Measurements from ENCODE around the gene SF3A1.

Gene SF3A1

DNA sequence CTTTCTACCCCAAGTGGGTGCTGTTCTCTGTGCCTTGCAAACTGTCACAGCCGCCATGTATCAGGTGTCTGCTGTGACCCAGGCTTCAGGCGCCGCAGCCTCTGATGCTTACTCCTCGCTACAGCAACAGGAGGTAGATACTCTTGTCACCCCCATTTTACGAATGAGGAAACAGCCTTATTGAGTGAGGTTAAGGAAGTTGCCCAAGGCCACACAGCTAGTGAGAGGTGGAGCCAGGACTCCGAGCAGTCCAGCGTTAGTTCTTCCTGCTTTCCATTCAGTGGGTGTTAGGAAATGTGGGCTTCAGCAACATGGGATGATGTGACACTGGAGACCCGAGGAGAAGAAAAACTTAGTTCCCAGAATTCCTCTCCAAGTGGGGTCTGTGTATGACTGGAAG is 16.2 kb upstream of the SF3A1 start:
- H3K4me2 ChIP-seq (ENCODE audit: low read depth, low read length): no peak overlapping the region

DNA sequence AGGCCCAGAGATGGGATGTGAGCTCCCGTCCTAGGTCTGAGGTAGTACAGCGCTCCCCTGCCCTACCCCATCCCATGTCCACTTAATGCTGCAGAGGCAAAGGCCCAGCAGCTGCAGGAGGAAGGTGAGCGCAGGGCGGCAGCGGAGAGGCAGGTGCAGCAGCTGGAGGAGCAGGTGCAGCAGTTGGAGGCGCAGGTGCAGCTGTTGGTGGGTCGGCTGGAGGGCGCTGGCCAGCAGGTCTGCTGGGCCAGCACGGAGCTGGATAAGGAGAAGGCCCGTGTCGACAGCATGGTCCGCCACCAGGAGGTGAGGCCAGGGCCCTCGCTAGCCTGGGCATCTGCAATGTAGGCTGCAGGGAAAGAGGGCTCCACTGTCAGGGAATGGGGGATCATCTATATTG is 15.3 kb upstream of the SF3A1 start:
- H3K27me3 ChIP-seq (replicated peaks; ENCODE audit: insufficient read depth, low read length): no peaks in the 10 kb centered on the region
- no peak overlapping the region for H2AFZ ChIP-seq (ENCODE audit: low read length)
- no peak overlapping the region for H3K4me3 ChIP-seq (ENCODE audit: low read length)
- H3K4me1 ChIP-seq (ENCODE audit: low read length): no peaks in the 10 kb centered on the region
- no peaks in the 10 kb centered on the region for H3K79me2 ChIP-seq (ENCODE audit: low read length)
- H3K4me2 ChIP-seq (ENCODE audit: low read depth, low read length): no peak overlapping the region
- TF ChIP-seq EZH2 (optimal IDR thresholded peaks at IDR 0.05; ENCODE audit: low read depth, low read length) (no peak), EZH2phosphoT487 (IDR thresholded peaks at IDR 0.05; ENCODE audit: low read length) (no peak)
- TF ChIP-seq, protein P1, sequence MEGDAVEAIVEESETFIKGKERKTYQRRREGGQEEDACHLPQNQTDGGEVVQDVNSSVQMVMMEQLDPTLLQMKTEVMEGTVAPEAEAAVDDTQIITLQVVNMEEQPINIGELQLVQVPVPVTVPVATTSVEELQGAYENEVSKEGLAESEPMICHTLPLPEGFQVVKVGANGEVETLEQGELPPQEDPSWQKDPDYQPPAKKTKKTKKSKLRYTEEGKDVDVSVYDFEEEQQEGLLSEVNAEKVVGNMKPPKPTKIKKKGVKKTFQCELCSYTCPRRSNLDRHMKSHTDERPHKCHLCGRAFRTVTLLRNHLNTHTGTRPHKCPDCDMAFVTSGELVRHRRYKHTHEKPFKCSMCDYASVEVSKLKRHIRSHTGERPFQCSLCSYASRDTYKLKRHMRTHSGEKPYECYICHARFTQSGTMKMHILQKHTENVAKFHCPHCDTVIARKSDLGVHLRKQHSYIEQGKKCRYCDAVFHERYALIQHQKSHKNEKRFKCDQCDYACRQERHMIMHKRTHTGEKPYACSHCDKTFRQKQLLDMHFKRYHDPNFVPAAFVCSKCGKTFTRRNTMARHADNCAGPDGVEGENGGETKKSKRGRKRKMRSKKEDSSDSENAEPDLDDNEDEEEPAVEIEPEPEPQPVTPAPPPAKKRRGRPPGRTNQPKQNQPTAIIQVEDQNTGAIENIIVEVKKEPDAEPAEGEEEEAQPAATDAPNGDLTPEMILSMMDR (IDR thresholded peaks at IDR 0.05; ENCODE audit: low read length): no peak
- H3K27ac ChIP-seq (ENCODE audit: low read length): no peak overlapping the region
- H4K20me1 ChIP-seq (ENCODE audit: insufficient read depth, low read length): no peaks in the 10 kb centered on the region
- H3K9me3 ChIP-seq (replicated peaks; ENCODE audit: insufficient read depth, low read length): no peaks in the 10 kb centered on the region
- no peak overlapping the region for H3K9ac ChIP-seq (ENCODE audit: low read length)
- H3K36me3 ChIP-seq (replicated peaks; ENCODE audit: insufficient read depth, low read length): no peaks in the 10 kb centered on the region
- H3K9me2 ChIP-seq (replicated peaks; ENCODE audit: insufficient read depth, low read length): no peaks in the 10 kb centered on the region
- no peak for DNase-seq
- H3F3A ChIP-seq (ENCODE audit: insufficient read depth, low read length): no peaks in the 10 kb centered on the region

More for the DNA sequence above, 16.2 kb upstream of the SF3A1 start:
- Histone ChIP-seq H3K27ac (ENCODE audit: low read length) (no peak overlapping the region), H3K36me3 (replicated peaks; ENCODE audit: insufficient read depth, low read length) (no peaks in the 10 kb centered on the region), H3K4me3 (ENCODE audit: low read length) (no peak overlapping the region), H3K9me2 (replicated peaks; ENCODE audit: insufficient read depth, low read length) (no peaks in the 10 kb centered on the region), H3K9me3 (replicated peaks; ENCODE audit: insufficient read depth, low read length) (no peaks in the 10 kb centered on the region), H3K79me2 (ENCODE audit: low read length) (no peaks in the 10 kb centered on the region), H3F3A (ENCODE audit: insufficient read depth, low read length) (no peaks in the 10 kb centered on the region), H4K20me1 (ENCODE audit: insufficient read depth, low read length) (no peaks in the 10 kb centered on the region), H3K4me1 (ENCODE audit: low read length) (no peaks in the 10 kb centered on the region), H3K27me3 (replicated peaks; ENCODE audit: insufficient read depth, low read length) (no peaks in the 10 kb centered on the region), H2AFZ (ENCODE audit: low read length) (no peak overlapping the region), H3K9ac (ENCODE audit: low read length) (no peak overlapping the region)
- TF ChIP-seq EZH2phosphoT487 (IDR thresholded peaks at IDR 0.05; ENCODE audit: low read length) (no peak), EZH2 (optimal IDR thresholded peaks at IDR 0.05; ENCODE audit: low read depth, low read length) (no peak)
- TF ChIP-seq, protein P1 (IDR thresholded peaks at IDR 0.05; ENCODE audit: low read length): no peak
- DNase-seq: no peak

DNA sequence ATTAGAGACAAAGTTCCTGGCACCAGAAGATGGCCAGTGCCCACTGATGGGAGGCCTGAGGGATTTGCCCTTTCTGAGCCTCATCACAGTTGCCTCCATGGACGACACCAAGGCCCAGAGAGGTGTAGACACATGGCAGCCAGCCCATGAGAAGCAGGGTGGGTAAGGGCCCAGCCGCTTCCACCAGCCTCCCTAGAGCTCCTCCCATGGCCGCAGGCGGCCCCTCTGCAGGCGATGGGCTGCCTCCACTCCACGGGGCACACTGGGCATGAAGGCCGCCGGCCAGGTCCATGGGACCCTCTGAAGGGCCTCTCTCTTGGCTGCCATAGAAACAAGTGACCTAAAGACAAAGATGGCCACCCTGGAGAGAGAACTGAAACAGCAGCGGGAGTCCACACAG is 14.6 kb upstream of the SF3A1 start:
- Histone ChIP-seq H4K20me1 (ENCODE audit: insufficient read depth, low read length) (no peaks in the 10 kb centered on the region), H3K4me3 (ENCODE audit: low read length) (no peak overlapping the region), H3K4me1 (ENCODE audit: low read length) (no peaks in the 10 kb centered on the region), H3K79me2 (ENCODE audit: low read length) (no peaks in the 10 kb centered on the region), H3K9ac (ENCODE audit: low read length) (no peak overlapping the region), H3K4me2 (ENCODE audit: low read depth, low read length) (no peak overlapping the region), H3K27ac (ENCODE audit: low read length) (no peak overlapping the region), H3K27me3 (replicated peaks; ENCODE audit: insufficient read depth, low read length) (no peaks in the 10 kb centered on the region), H3K9me3 (replicated peaks; ENCODE audit: insufficient read depth, low read length) (no peaks in the 10 kb centered on the region), H3F3A (ENCODE audit: insufficient read depth, low read length) (no peaks in the 10 kb centered on the region), H3K36me3 (replicated peaks; ENCODE audit: insufficient read depth, low read length) (no peaks in the 10 kb centered on the region), H2AFZ (ENCODE audit: low read length) (no peak overlapping the region), H3K9me2 (replicated peaks; ENCODE audit: insufficient read depth, low read length) (no peaks in the 10 kb centered on the region)
- no peak for TF ChIP-seq EZH2phosphoT487 (IDR thresholded peaks at IDR 0.05; ENCODE audit: low read length)
- TF ChIP-seq, protein P1 (IDR thresholded peaks at IDR 0.05; ENCODE audit: low read length): no peak
- DNase-seq: no peak
